HCEC 1CT (cell line): ENCODE data around the gene PDK1.
"Not testable (repeated sequence)": the region's sequence is repeated elsewhere in the genome, so short reads cannot be mapped to it uniquely, and the experiment has no call there.

Experiments
- DNase-seq: peaks from one replicate; pipeline ENCODE4 v3.0.0-alpha.2; 2017

The PDK1 gene

GRCh38 chr2:172555522-172556283 lies at the start of gene PDK1:
PDK1 (plus strand) TSS chr2:172556090; CDS start chr2:172556151, 61 bp downstream.
- DNase-seq, result peak; percentile 88

DNA sequence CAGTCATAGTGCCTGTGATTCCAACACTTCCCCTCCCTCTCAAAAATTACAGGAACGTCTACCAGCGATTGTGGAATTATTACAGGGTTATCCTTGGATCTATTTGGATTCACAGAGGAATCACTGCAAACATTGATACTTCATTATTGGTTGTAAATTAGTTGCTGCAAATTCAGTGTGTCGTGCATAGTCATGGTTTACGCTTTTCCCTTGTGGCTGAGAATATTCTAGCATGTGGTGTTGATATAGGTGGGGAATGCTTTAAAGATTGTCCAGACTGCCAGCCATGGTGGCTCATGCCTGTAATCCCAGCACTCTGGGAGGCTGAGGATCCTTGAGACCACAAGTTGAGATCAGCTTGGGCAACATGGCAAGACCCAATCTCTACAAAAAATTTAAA lies 48.7 kb upstream of the PDK1 start:
- no peak for DNase-seq

DNA sequence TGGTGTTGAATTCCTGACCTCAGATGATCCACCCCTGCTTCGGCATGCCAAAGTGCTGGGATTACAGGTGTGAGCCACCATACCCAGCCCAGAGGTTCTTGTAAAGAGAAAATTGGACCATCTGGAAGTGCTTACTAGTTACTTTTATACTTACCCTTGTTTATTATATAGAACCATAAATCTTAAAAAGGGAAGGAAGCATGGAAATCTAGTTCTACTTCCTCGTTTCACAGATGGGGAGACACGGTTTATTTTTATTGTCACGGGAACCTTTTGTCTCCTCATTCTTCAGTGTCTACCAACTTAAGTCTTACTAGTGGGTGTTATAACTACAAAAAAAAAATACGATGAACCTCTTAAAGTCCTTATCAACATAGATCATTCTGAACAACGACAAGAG lies 45.8 kb upstream of the PDK1 start:
- DNase-seq, result no peak

GRCh38 chr2:172510548-172510947 lies 45.3 kb upstream of the PDK1 start:
- DNase-seq, result no peak

DNA sequence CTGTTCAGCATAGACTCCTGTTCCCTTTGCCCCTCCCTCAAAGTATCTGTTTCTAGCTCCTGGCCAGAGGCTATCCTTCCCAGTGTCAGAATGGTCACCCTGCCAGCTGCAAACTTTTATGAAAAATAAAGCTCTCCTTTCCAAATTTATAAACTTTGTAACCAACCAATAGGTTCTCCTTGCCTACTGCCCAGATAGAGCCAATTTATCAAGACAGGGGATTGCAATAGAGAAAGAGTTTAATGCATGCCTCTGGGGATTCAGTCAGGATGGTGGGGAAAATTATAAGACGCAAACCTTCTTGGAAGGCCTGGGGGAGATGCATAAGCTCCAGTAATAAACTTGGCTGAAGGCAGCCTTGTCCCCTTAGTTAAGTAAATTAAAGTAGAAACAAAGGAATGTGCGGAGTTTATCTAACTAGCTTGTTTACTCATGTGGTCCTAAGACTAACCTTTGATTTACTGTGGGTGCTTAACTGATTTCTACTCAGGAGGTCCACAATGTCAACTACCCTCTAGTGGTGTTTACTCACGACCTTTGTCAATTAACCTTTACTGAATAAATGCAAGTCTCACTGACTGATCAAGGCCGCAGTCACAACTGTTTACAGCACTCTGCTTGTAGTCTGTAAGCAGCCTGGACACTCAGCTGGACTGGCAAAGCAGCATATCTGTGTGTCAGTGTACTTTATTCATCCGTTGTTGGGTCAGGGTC lies 42.9 kb upstream of the PDK1 start:
- DNase-seq, result no peak

- DNase-seq, result no peak
These were observed 42.4 kb upstream of the PDK1 start for GRCh38 chr2:172513524-172513900.

DNA sequence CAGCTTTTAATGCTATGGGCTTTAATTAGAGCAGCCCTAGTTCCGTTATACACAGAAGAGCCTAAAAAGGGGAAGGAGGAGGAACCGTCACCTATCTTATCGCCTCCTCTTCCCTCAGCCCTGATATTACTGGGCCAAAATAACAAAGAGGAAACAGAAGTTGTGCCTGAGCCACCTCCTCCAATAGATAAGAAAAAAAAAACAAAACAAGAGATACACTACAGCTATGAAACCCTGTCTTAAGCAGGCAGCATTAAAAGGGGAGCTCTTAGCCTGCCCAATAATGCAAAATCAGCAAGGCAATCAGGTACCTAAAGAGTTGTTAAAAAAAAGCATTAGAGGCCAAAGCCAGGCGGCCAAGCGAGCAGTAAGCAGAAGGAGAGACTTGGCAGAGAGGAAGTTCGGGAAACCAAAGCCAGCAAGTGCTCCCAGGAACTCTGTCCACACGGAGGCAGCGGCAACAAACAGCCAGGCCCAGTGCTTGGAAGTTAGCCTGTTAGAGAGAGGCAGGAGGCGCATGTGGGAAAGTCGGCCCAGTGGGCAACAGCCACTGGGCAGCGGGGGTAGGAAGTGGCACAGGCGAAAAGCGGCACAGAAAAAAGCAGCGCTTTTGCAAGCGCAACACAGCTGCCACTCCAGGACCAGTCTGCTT lies 41.8 kb upstream of the PDK1 start:
- DNase-seq, result no peak

DNA sequence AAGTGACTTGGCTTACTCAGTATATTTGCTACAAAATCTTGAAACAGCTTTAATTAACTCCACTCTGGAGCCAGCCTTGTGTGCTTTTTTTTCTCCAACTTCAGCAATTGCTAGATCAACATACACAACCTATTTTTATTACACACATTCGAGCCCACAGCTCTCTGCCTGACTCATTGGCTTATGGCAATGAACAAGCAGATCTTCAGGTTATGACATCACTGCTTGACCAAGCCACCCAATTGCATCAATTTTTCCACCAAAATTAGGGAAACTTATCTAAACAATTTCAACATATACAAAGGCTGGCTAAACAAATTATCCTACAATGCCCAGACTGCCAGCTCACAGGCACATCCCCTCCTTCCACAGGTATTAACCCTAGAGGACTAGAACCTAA lies 39.6 kb upstream of the PDK1 start:
- DNase-seq, result peak; percentile 76

GRCh38 chr2:172518995-172519394 lies 36.9 kb upstream of the PDK1 start:
- no peak for DNase-seq

DNA sequence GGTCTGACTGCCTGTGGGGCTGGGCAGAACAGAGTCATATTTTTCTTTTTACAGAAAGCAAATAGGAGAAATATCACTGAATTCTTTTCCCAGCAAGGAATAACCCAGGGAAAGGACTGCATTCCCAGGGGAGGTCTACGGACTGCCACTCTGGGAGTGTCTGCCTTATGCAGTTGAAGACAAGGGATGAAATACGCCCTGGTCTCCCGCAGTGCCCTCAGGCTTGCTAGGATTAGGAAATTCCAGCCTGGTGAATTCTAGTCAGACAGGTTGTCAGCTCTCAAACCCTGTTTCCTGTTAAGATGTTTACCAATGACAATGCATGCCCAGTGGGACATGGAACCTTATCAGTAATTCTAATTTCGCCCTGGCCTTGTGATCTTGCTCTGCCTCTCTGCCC lies 30.3 kb upstream of the PDK1 start:
- DNase-seq, result no peak

- DNase-seq, result no peak
These were observed 24.6 kb upstream of the PDK1 start for GRCh38 chr2:172531309-172531708.

GRCh38 chr2:172532461-172532860 lies 23.4 kb upstream of the PDK1 start:
- DNase-seq, result not testable (repeated sequence)

DNA sequence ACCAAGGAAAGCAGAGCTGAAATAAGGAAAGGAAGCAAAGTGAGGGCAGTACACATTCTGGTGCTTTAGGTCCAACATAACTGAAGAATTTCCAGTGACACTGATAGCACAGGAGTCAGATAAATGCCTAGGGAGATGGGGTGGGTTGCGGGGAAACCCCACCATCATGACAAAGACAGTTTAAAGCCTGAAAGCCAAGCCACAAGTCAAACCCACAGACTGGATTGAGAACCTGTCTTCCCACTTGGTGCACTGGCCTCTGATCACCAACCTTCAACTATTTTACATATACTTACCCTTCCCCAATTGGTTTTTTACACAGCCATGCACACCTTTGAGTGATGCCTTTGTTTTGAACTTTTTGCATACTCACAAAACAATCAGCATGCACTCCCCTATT lies 22.2 kb upstream of the PDK1 start:
- no peak for DNase-seq

- DNase-seq, result no peak
These were observed 20.8 kb upstream of the PDK1 start for GRCh38 chr2:172535119-172535518.

DNA sequence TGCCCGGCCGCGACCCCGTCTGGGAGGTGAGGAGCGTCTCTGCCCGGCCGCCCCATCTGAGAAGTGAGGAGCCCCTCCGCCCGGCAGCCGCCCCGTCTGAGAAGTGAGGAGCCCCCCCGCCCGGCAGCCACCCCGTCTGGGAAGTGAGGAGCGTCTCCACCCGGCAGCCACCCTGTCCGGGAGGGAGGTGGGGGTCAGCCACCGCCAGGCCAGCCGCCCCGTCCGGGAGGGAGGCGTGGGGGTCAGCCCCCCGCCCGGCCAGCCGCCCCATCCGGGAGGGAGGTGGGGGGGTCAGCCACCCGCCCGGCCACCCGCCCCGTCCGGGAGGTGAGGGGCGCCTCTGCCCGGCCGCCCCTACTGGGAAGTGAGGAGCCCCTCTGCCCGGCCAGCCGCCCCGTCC lies 18.0 kb upstream of the PDK1 start:
- not testable (repeated sequence) for DNase-seq

DNA sequence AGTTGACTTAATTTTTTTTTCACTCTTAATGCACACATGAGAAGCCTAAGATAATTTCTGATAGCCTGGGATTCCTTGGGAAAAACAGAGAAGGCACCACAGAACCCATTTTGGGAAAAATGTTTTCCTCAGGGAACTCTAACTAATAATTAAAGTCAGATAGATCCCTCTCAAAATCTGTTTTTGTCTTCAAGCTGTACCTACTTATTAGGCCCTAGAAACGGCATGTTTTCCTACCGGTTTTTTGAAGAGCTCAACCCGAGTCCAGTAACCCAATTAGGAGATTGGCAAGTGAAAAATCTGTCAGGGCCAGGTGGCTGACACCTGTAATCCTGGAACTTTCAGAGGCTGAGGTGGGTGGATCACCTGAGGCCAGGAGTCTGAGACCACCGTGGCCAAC lies 16.1 kb upstream of the PDK1 start:
- no peak for DNase-seq

DNA sequence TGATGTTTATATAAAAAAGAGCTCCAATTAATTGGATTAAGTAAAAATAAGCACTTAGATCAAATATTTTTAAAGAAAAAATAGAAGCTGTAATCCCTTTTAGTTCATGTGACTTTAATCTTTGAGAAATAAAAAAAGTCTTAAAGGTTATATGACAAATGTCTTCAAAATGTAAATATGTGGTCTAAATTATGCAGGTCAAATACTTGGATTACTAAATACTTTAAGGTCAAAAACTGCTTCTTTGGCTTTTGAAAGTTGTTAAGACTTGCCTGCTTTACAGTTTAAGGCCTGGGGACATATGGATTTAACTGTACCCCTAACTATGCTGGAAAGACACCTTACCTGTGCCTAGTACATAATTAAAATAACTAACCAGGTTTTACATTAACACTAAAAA lies 15.5 kb upstream of the PDK1 start:
- peak; percentile 66 for DNase-seq

- no peak for DNase-seq
These were observed 10.3 kb upstream of the PDK1 start for GRCh38 chr2:172545408-172546075.

DNA sequence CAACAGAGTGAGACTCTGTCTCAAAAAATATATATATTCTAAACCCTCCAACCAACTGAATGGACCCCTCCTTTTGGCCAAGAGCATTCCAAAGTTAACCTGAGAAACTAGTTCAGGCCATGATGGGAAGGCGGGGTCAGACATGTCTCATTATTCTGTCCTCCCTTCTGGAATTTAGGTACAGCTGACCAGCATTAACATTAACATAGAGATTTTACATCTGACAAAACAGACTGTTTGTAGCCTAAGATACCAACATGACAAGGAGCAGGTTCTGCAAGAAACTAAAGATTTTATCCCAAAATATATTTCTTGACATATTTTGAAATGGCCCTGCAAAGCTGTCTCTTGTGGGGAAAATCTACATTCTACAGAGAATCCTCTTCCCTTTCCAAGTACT lies 6.8 kb upstream of the PDK1 start:
- no peak for DNase-seq

DNA sequence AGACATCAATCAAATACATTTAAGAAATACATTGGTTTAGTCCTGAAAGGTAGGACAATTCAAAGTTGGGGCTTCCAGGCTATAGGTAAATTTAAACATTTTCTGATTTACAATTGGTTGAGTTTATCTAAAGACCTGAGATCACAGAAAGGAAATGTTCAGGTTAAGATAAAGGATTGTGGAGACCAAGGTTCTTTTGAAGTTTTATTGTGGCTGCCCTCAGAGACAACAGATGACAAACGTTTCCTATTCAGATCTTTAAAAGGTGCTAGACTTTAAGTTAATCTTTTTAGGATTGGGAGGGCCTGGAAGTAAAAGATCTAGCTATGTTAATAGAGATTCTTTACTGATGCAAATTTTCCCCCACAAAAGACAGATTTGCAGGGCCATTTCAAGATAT lies 6.1 kb upstream of the PDK1 start:
- not testable (repeated sequence) for DNase-seq

- DNase-seq, result no peak
These were observed 5.5 kb upstream of the PDK1 start for GRCh38 chr2:172550419-172550818.

DNA sequence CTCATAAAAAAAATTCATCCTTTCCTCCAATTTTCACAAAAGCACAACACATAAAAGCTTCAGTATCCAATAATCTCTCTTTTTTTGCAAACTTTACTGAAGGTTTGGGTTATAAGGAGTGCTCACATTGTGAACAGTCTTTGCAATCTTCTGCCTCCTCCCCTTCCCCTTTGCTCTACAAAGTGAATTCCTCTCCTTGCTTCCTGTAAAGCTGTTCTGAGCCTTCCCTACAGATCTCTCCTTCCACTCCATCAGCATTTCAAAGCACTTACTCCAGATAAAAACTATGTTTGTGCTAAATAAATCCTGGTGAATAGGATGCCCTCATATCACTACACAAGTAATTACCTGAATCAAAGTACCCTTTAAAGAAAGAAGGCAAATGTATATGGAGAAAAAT lies 4.6 kb upstream of the PDK1 start:
- DNase-seq, result peak; percentile 4

- DNase-seq, result peak; percentile 86
These were observed 3.2 kb upstream of the PDK1 start for GRCh38 chr2:172552547-172553291.
